ENCODE data around the gene CXCR5. TPM values are rescaled to one million over a fixed set of nuclear protein-coding genes. Genes with fewer than 3 reads are reported as not detected.
A peak's percentile ranks its signal among the peaks of the same experiment; 100 is the strongest.

Gene CXCR5
- total RNA-seq, 2 donors from 2014 or later = 0.07 TPM; not detected in 1

DNA sequence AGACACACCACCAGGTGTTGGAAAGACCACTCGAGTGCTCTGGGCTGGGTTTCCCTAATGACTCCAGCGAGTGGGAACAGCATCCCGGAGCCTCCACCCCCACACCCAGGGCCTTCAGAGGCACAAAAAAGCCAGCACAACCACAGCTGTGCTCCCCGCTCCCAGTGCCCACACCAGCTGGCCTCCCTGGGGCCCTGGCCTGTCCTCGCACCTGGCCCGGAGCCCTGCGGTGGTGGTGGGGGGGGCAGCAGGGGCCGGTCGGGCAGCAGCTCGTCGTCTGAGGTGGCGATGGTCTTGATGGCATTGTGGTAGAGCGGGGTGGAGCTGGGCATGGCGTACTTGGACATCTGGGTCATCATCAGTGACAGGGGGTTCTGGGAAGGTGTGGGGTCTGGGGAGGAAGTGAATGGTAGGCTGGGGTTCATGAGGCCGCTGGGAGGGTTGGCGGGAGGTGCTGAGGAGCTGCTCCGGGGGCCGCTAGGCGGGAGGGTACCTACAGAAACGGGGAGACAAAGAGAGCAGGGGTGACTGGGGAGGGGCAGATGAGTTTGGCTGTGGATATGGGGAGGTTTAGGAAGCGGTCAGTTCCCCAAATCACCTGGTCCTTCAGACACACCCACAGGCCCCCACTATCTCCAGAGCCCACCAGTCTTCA, 16.1 kb downstream of the CXCR5 start:
- peaks cover 19% of the 10 kb centered on the region for H3K36me3 ChIP-seq (ENCODE audit: control insufficient read depth, insufficient read depth, low read length)
- H3K27me3 ChIP-seq (ENCODE audit: control insufficient read depth, insufficient read depth, low read length, poor library complexity, severe bottlenecking) = no peaks in the 10 kb centered on the region
- peaks cover 6% of the 10 kb centered on the region for H3K4me1 ChIP-seq (ENCODE audit: control insufficient read depth, insufficient read depth, low read length)
- no peak overlapping the region for H3K4me3 ChIP-seq (ENCODE audit: low read length)
- 97 to 100% methylated on average over 10 to 19 of the region's 21 CpGs for WGBS, 2 experiments (ENCODE audit: insufficient coverage in 1 of 2, insufficient read length in 1 of 2)
- TF ChIP-seq, protein P1, sequence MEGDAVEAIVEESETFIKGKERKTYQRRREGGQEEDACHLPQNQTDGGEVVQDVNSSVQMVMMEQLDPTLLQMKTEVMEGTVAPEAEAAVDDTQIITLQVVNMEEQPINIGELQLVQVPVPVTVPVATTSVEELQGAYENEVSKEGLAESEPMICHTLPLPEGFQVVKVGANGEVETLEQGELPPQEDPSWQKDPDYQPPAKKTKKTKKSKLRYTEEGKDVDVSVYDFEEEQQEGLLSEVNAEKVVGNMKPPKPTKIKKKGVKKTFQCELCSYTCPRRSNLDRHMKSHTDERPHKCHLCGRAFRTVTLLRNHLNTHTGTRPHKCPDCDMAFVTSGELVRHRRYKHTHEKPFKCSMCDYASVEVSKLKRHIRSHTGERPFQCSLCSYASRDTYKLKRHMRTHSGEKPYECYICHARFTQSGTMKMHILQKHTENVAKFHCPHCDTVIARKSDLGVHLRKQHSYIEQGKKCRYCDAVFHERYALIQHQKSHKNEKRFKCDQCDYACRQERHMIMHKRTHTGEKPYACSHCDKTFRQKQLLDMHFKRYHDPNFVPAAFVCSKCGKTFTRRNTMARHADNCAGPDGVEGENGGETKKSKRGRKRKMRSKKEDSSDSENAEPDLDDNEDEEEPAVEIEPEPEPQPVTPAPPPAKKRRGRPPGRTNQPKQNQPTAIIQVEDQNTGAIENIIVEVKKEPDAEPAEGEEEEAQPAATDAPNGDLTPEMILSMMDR (conservative IDR thresholded peaks at IDR 0.05) = no peak
- peaks cover 37% of the 10 kb centered on the region for H3K36me3 Mint-ChIP-seq (ENCODE audit: low read depth)
- H3K4me1 Mint-ChIP-seq = peaks cover 25% of the 10 kb centered on the region
- H3K27me3 Mint-ChIP-seq (ENCODE audit: insufficient read depth) = no peaks in the 10 kb centered on the region
- no peak overlapping the region for H3K9ac ChIP-seq (ENCODE audit: extremely low read depth, low read length, poor library complexity, severe bottlenecking)
- DNase-seq = no peak
- no peak overlapping the region for H3K27ac Mint-ChIP-seq
- no peak overlapping the region for H3K4me3 Mint-ChIP-seq
- no peaks in the 10 kb centered on the region for H3K9me3 Mint-ChIP-seq
- H3K27ac ChIP-seq (ENCODE audit: low read depth, low read length) = no peak overlapping the region
- H3K9me3 ChIP-seq (ENCODE audit: control insufficient read depth, low read length) = no peaks in the 10 kb centered on the region

DNA sequence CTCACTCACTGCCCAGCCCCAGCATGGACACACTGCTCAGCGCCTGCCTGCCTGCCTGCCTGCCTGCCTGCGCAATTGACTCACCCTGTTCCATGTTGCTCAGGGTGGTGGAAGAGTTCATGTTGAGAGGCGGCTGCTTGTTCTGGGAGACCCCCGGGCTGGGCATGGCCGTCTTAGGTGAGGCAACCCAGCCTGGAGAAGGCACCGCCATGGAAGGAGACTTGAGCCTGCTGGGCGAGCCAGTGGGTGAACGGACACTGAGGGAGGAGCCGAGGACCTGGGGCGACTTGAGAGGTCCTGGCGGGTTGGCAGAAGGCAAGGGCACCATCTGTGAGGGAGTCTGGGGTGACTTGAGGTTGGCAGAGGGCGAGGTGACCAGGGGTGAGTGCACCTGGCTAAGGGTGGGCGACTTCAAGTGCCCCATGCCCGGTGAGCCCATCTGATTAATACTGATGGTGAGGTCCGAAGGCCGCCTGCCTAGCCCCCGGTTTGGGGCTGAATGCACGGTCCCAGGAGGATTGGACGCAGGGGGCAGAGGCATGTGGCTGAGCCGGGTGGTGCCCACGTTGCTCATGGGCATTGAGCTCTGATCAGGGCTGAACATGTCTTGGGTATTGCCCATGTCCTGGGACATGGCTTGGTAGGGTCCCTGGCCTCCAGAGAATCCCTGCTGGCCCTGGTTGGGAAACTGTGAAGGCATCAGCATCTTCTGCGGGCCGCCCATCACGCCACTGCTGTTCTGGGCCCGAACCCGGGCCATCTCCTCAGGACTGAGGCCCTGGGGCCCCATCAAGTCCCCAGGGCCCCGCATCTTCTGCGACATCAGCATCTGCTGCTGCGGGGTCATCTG, 17.1 kb downstream of the CXCR5 start:
- Histone ChIP-seq H3K36me3 (ENCODE audit: control insufficient read depth, insufficient read depth, low read length) (peaks cover 28% of the 10 kb centered on the region), H3K27me3 (ENCODE audit: control insufficient read depth, insufficient read depth, low read length, poor library complexity, severe bottlenecking) (no peaks in the 10 kb centered on the region), H3K9me3 (ENCODE audit: control insufficient read depth, low read length) (no peaks in the 10 kb centered on the region), H3K27ac (ENCODE audit: low read depth, low read length) (no peak overlapping the region), H3K4me3 (ENCODE audit: low read length) (no peak overlapping the region), H3K9ac (ENCODE audit: extremely low read depth, low read length, poor library complexity, severe bottlenecking) (no peak overlapping the region), H3K4me1 (ENCODE audit: control insufficient read depth, insufficient read depth, low read length) (peaks cover 2% of the 10 kb centered on the region)
- Mint-ChIP-seq H3K36me3 (ENCODE audit: low read depth) (peaks cover 41% of the 10 kb centered on the region), H3K27me3 (ENCODE audit: insufficient read depth) (no peaks in the 10 kb centered on the region), H3K9me3 (no peaks in the 10 kb centered on the region), H3K27ac (no peak overlapping the region), H3K4me1 (peaks cover 18% of the 10 kb centered on the region), H3K4me3 (no peak overlapping the region)
- WGBS, 2 experiments (ENCODE audit: insufficient coverage in 1 of 2, insufficient read length in 1 of 2) = 96 to 98% methylated on average over 28 to 29 of the region's 29 CpGs
- no peak for DNase-seq
- TF ChIP-seq, protein P1 (conservative IDR thresholded peaks at IDR 0.05) = no peak

DNA sequence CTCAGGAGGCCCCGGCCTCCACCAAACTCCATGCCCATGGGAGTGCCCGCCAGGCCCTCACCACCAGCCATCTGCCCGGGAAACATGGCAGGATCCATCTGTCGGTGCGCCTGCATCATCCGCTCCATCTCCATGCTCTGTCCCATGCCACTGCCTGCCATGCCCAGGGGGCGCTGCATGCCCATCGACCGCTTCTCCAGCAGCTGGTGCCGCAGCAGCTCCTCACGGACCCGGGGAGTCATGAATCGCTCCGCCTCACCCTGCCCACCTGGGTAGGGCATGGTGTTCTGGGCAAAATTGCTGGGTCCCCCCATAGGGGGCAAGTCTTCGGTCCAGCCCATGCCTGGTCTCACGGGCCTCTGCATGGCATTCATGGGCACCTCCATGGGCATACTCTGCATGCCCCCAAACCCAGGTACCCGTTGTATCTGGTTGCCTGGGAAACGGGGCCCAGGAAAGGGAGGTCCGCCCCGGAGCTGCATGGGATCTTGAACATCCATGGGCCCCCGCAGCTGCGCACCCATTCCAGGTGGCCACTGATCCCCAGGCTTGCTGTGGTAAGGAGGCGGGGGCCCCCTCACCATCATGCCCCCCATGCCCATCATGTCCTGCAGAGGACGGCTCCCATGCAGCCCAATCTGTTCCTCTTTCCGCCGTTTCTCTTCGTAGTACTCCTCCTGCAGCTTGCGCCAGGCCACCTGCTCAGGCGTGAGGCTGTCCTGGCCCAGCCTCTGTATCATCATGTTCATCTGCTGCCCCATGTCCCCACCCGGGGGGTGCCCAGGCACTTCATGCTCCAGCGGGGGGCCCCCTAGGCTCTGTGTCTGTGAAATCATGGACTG, 18.0 kb downstream of the CXCR5 start:
- H3K27ac Mint-ChIP-seq = no peak overlapping the region
- H3K9ac ChIP-seq (ENCODE audit: extremely low read depth, low read length, poor library complexity, severe bottlenecking) = no peak overlapping the region
- H3K4me3 ChIP-seq (ENCODE audit: low read length) = no peak overlapping the region
- TF ChIP-seq, protein P1 (conservative IDR thresholded peaks at IDR 0.05) = peak; percentile 24
- no peaks in the 10 kb centered on the region for H3K9me3 Mint-ChIP-seq
- 95 to 96% methylated on average over 18 to 31 of the region's 31 CpGs for whole genome bisulfite sequencing, 2 experiments (ENCODE audit: insufficient coverage in 1 of 2, insufficient read length in 1 of 2)
- no peak for DNase-seq
- no peaks in the 10 kb centered on the region for H3K9me3 ChIP-seq (ENCODE audit: control insufficient read depth, low read length)
- H3K4me3 Mint-ChIP-seq = no peak overlapping the region
- peaks cover 9% of the 10 kb centered on the region for H3K4me1 Mint-ChIP-seq
- H3K4me1 ChIP-seq (ENCODE audit: control insufficient read depth, insufficient read depth, low read length) = no peaks in the 10 kb centered on the region
- peaks cover 50% of the 10 kb centered on the region for H3K36me3 Mint-ChIP-seq (ENCODE audit: low read depth)
- H3K27me3 ChIP-seq (ENCODE audit: control insufficient read depth, insufficient read depth, low read length, poor library complexity, severe bottlenecking) = no peaks in the 10 kb centered on the region
- peaks cover 37% of the 10 kb centered on the region for H3K36me3 ChIP-seq (ENCODE audit: control insufficient read depth, insufficient read depth, low read length)
- no peaks in the 10 kb centered on the region for H3K27me3 Mint-ChIP-seq (ENCODE audit: insufficient read depth)
- no peak overlapping the region for H3K27ac ChIP-seq (ENCODE audit: low read depth, low read length)
